ENCODE results near the gene PIK3R4.

Gene PIK3R4

DNA sequence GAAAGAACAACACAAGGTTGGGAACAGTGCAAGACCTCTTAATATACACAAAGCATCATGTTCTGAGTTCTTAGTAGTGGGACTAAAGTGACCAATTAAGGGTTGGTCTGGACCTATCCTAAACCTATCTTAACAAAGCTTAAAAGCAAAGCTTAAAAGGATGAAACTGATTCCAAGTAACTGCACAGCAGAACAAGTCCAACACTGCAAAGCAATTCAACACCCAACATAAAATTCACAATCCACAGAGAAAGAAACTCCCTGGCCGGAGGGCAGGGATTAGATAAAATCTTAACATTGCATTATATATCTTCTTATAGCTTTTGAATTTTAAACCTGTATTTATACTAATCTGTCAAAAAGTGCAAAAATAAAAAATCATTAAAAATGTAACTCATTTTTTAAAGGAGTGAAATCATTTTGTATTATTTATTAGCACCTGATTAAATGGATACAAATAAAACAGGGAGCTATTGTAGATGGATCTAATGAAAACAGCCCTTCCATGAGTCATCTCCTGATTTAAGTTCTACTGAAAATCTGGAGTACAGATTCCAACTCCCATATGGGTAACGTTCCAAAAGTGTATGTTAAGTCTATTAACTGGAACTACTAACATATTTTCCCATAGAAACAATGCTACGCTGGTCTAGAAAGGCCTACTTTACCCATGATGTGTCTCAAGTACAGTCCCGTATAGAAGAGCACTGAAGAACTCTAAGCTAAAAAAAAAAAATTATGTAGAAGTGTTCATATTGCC, 34.9 kb downstream of the PIK3R4 start:
- Histone ChIP-seq H3K27me3 (ENCODE audit: insufficient read depth, low read length, poor library complexity, severe bottlenecking) (no peaks in the 10 kb centered on the region), H2AFZ (ENCODE audit: low read length) (no peak overlapping the region), H3K79me2 (ENCODE audit: insufficient read depth, low read length) (no peaks in the 10 kb centered on the region), H3K9ac (ENCODE audit: low read depth, low read length, poor library complexity, severe bottlenecking) (peak overlapping the region; percentile 12), H3K4me3 (ENCODE audit: low read length, poor library complexity, severe bottlenecking) (no peak overlapping the region), H3K4me1 (ENCODE audit: insufficient read depth, low read length, poor library complexity, severe bottlenecking) (peaks cover 35% of the 10 kb centered on the region), H3K9me3 (ENCODE audit: insufficient read depth, low read depth, low read length) (no peaks in the 10 kb centered on the region), H3F3A (ENCODE audit: low read depth) (no peaks in the 10 kb centered on the region), H3K9me2 (replicated peaks; ENCODE audit: low read depth, low read length) (no peaks in the 10 kb centered on the region), H4K20me1 (ENCODE audit: insufficient read depth, low read length, poor library complexity, severe bottlenecking) (no peaks in the 10 kb centered on the region), H3K36me3 (ENCODE audit: insufficient read depth, low read length) (peaks cover 12% of the 10 kb centered on the region), H3K4me2 (ENCODE audit: low read depth, low read length, poor library complexity, severe bottlenecking) (no peak overlapping the region)
- no peak for TF ChIP-seq EZH2phosphoT487 (IDR thresholded peaks at IDR 0.05; ENCODE audit: borderline replicate concordance)
- TF ChIP-seq, protein P1, sequence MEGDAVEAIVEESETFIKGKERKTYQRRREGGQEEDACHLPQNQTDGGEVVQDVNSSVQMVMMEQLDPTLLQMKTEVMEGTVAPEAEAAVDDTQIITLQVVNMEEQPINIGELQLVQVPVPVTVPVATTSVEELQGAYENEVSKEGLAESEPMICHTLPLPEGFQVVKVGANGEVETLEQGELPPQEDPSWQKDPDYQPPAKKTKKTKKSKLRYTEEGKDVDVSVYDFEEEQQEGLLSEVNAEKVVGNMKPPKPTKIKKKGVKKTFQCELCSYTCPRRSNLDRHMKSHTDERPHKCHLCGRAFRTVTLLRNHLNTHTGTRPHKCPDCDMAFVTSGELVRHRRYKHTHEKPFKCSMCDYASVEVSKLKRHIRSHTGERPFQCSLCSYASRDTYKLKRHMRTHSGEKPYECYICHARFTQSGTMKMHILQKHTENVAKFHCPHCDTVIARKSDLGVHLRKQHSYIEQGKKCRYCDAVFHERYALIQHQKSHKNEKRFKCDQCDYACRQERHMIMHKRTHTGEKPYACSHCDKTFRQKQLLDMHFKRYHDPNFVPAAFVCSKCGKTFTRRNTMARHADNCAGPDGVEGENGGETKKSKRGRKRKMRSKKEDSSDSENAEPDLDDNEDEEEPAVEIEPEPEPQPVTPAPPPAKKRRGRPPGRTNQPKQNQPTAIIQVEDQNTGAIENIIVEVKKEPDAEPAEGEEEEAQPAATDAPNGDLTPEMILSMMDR (conservative IDR thresholded peaks at IDR 0.05; ENCODE audit: low read length), result no peak

DNA sequence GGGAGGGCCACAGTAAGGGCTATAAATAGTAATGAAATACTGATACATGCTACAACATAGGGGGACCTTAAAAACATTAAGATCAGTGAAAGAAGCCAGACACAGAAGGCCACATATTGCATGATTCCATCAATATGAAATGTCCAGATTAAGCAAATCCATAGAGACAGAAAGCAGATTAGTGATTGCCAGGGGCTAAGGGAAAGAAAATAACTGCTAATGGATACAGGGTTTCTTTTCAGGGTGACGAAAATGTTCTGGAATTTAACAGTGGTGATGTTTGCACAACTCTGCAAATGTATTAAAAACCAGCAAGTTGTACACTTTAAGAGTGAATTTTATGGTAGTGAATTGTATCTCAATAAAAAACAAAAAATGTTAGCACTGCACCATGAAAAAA, 37.0 kb downstream of the PIK3R4 start:
- no peak overlapping the region for H3K4me2 ChIP-seq (ENCODE audit: low read depth, low read length, poor library complexity, severe bottlenecking)
- H3K9me3 ChIP-seq (ENCODE audit: insufficient read depth, low read depth, low read length), result no peaks in the 10 kb centered on the region
- H2AFZ ChIP-seq (ENCODE audit: low read length), result no peak overlapping the region
- no peaks in the 10 kb centered on the region for H3K9me2 ChIP-seq (replicated peaks; ENCODE audit: low read depth, low read length)
- H3K79me2 ChIP-seq (ENCODE audit: insufficient read depth, low read length), result no peaks in the 10 kb centered on the region
- H3K36me3 ChIP-seq (ENCODE audit: insufficient read depth, low read length), result peaks cover 14% of the 10 kb centered on the region; the same call in 1 of the 2 replicates
- no peaks in the 10 kb centered on the region for H3K27me3 ChIP-seq (ENCODE audit: insufficient read depth, low read length, poor library complexity, severe bottlenecking)
- H3K4me1 ChIP-seq (ENCODE audit: insufficient read depth, low read length, poor library complexity, severe bottlenecking), result peaks cover 15% of the 10 kb centered on the region
- H3K4me3 ChIP-seq (ENCODE audit: low read length, poor library complexity, severe bottlenecking), result no peak overlapping the region
- TF ChIP-seq, protein P1 (conservative IDR thresholded peaks at IDR 0.05; ENCODE audit: low read length), result no peak
- TF ChIP-seq EZH2phosphoT487 (IDR thresholded peaks at IDR 0.05; ENCODE audit: borderline replicate concordance), result no peak
- no peaks in the 10 kb centered on the region for H3F3A ChIP-seq (ENCODE audit: low read depth)
- H3K9ac ChIP-seq (ENCODE audit: low read depth, low read length, poor library complexity, severe bottlenecking), result no peak overlapping the region
- H4K20me1 ChIP-seq (ENCODE audit: insufficient read depth, low read length, poor library complexity, severe bottlenecking), result no peaks in the 10 kb centered on the region

DNA sequence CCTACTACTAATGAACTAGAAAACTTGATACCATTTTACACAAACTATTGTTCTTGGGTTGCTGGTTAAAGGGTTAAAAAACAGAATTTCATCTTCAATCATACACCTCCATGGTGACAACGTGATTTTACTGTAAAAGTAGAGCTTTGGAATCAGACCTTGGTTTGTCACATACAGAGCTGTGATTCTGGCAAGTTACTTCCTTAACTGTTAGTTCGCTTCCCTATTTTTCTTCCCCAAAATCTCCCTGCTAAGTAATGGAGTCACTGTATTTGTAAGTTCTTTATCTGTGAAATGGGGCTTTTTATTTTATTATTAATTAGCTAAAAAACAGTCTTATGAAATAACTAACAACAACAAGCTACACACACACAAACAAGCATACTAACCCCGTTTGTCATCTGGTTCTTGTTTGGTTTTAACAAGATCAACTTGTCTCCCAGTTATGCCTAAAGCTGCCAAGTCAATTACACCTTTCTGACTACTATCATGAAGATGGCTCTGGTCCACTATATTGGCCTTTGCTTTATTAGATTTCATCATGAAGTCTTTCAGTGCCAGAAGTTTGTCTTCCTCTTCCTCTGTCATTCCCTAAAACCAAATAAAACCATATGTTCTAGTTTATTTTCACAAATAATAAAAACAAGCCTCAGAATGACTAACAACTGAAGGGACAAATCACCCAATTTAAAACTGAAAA, 38.6 kb downstream of the PIK3R4 start:
- Histone ChIP-seq H3F3A (ENCODE audit: low read depth) (no peaks in the 10 kb centered on the region), H3K4me2 (ENCODE audit: low read depth, low read length, poor library complexity, severe bottlenecking) (no peak overlapping the region), H3K36me3 (ENCODE audit: insufficient read depth, low read length) (peaks cover 23% of the 10 kb centered on the region; the same call in 1 of the 2 replicates), H3K9me3 (ENCODE audit: insufficient read depth, low read depth, low read length) (no peaks in the 10 kb centered on the region), H3K9me2 (replicated peaks; ENCODE audit: low read depth, low read length) (no peaks in the 10 kb centered on the region), H2AFZ (ENCODE audit: low read length) (no peak overlapping the region), H3K27me3 (ENCODE audit: insufficient read depth, low read length, poor library complexity, severe bottlenecking) (no peaks in the 10 kb centered on the region), H3K79me2 (ENCODE audit: insufficient read depth, low read length) (no peaks in the 10 kb centered on the region), H4K20me1 (ENCODE audit: insufficient read depth, low read length, poor library complexity, severe bottlenecking) (no peaks in the 10 kb centered on the region), H3K9ac (ENCODE audit: low read depth, low read length, poor library complexity, severe bottlenecking) (no peak overlapping the region), H3K4me3 (ENCODE audit: low read length, poor library complexity, severe bottlenecking) (no peak overlapping the region), H3K4me1 (ENCODE audit: insufficient read depth, low read length, poor library complexity, severe bottlenecking) (peaks cover 9% of the 10 kb centered on the region)
- TF ChIP-seq, protein P1 (conservative IDR thresholded peaks at IDR 0.05; ENCODE audit: low read length), result no peak
- TF ChIP-seq EZH2phosphoT487 (IDR thresholded peaks at IDR 0.05; ENCODE audit: borderline replicate concordance), result no peak
